Thoracic aorta (tissue), 2 donors: ENCODE measurements around the gene MBLAC1. TPM values are rescaled to one million over a fixed set of nuclear protein-coding genes. Genes with fewer than 3 reads are reported as not detected.

ENCODE experiments used
- ATAC-seq: fragments of 150-250 bp; one replicate; pipeline ENCODE4 v1.8.0; 2017; ENCODE audit warnings: low read depth; ENCODE audit not compliant: insufficient number of reproducible peaks, low FRiP score
- DNase-seq: peaks from one replicate; pipeline ENCODE4 v3.0.0-alpha.2; 2020; ENCODE audit warnings: low spot score
- H3K27ac ChIP-seq, 2 donors: fragments of 200-600 bp; sonication (generic); 1 replicate in 1 of 2; 2 replicates in 1 of 2; pipeline ENCODE4 v1.5.1; 2016; ENCODE audit warnings: mild to moderate bottlenecking in 2 of 2, moderate library complexity in 2 of 2
- H3K27me3 ChIP-seq: fragments of 200-600 bp; sonication (generic); replicated peaks from 2 replicates; pipeline ENCODE4 v1.6.0; 2016; ENCODE audit warnings: mild to moderate bottlenecking; ENCODE audit not compliant: insufficient read depth
- H3K36me3 ChIP-seq: fragments of 200-600 bp; sonication (generic); one replicate; pipeline ENCODE4 v1.5.1; 2016
- H3K4me1 ChIP-seq, 2 donors: fragments of 200-600 bp; sonication (generic); 1 replicate in 1 of 2; 2 replicates in 1 of 2; pipeline versions ENCODE4 v1.5.1 to v1.6.0; 2016; ENCODE audit warnings: low read depth in 2 of 2, mild to moderate bottlenecking in 1 of 2; ENCODE audit not compliant: control insufficient read depth in 1 of 2
- H3K4me3 ChIP-seq: fragments of 200-600 bp; sonication (generic); 2 replicates; pipeline ENCODE4 v1.5.1; 2016; ENCODE audit warnings: mild to moderate bottlenecking
- H3K9me3 ChIP-seq: fragments of 200-600 bp; sonication (generic); 2 replicates; pipeline ENCODE4 v1.5.1; 2016
- CTCF ChIP-seq: fragments of 200-600 bp; sonication (generic); IDR thresholded peaks from one replicate; pipeline ENCODE4 v1.5.1; 2019; ENCODE audit warnings: antibody characterized with exemption
- total RNA-seq, 2 donors: library from RNA; depleted of rRNA; stranded (reverse); fragments of >200 nt; gene quantifications; one replicate each; pipeline versions ENCODE4 v1.1.0 to v1.2.3, GENCODE V29; 2016

MBLAC1 gene
- total RNA-seq, 2 donors from 2014 or later = 1.1 TPM; not detected in 1

GRCh38 chr7:100176096-100177044, 49.6 kb downstream of the MBLAC1 start:
- DNase-seq (no peak), ATAC-seq (no peak)
- Histone ChIP-seq H3K36me3 (no peaks in the 10 kb centered on the region), H3K4me3 (peak overlapping the region; percentile 84), H3K4me1 (peaks cover 11 to 20% of the 10 kb centered on the region in 2 donors), H3K27ac (no peak overlapping the region), H3K9me3 (no peaks in the 10 kb centered on the region), H3K27me3 (no peaks in the 10 kb centered on the region)
- no peak for TF ChIP-seq CTCF

- DNase-seq (peak; percentile 78), ATAC-seq (peak; percentile 86)
- no peak within 1 kb of the TSS for H3K27ac ChIP-seq
- no peaks in the 10 kb centered on the region for H3K36me3 ChIP-seq
- H3K27me3 ChIP-seq = no peaks in the 10 kb centered on the region
- no peaks in the 10 kb centered on the region for H3K9me3 ChIP-seq
- peaks cover 6 to 14% of the 10 kb centered on the region in 2 donors for H3K4me1 ChIP-seq
- peak within 1 kb of the TSS; percentile 84 for H3K4me3 ChIP-seq
- no peak for TF ChIP-seq CTCF
These were observed 50.6 kb downstream of the MBLAC1 start, which contains the start of the genes GPC2 and STAG3 for GRCh38 chr7:100177045-100178001. GPC2 (minus strand) TSS chr7:100177381; CDS start chr7:100177199, 182 bp downstream. STAG3 (plus strand) TSS chr7:100177918; CDS start chr7:100180557, 2,639 bp downstream.

Other genes with a start within 250 kb of the MBLAC1 start
- gene OR2AE1, start 249.9 kb upstream of the MBLAC1 start, total RNA-seq = 1 to 10 TPM in 1 of 2 donors, under 1 TPM in 1; 0.41 to 2.9 TPM
- gene TRIM4, start 207.4 kb upstream of the MBLAC1 start, total RNA-seq = 10 to 100 TPM; 35.2 to 42.5 TPM
- 1 to 10 TPM in 1 of 2 donors, not detected in 1; 2.6 TPM for gene GJC3, start 197.3 kb upstream of the MBLAC1 start, total RNA-seq
- gene AZGP1, start 150.9 kb upstream of the MBLAC1 start, total RNA-seq = 1 to 10 TPM in 1 of 2 donors, not detected in 1; 2.3 TPM
- 10 to 100 TPM; 25.6 to 42.5 TPM for gene ZKSCAN1, start 111.4 kb upstream of the MBLAC1 start, total RNA-seq
- gene ZSCAN21, start 77.2 kb upstream of the MBLAC1 start, total RNA-seq = 10 to 100 TPM in 1 of 2 donors, 1 to 10 TPM in 1; 9.3 to 16.6 TPM
- gene ZNF3, start 45.2 kb upstream of the MBLAC1 start, total RNA-seq = 10 to 100 TPM; 15.2 to 29.6 TPM
- 10 to 100 TPM; 40.4 to 76.2 TPM for gene COPS6, start 38.0 kb upstream of the MBLAC1 start, total RNA-seq
- 10 to 100 TPM; 17.6 to 23.6 TPM for gene MCM7, start 25.6 kb upstream of the MBLAC1 start, total RNA-seq
- gene AP4M1, start 25.3 kb upstream of the MBLAC1 start, total RNA-seq = 10 to 100 TPM; 22.3 to 23.8 TPM
- gene TAF6, start 7.6 kb upstream of the MBLAC1 start, total RNA-seq = 10 to 100 TPM; 48.0 to 72.8 TPM
- 10 to 100 TPM; 12.6 to 13.7 TPM for gene CNPY4, start 7.3 kb upstream of the MBLAC1 start, total RNA-seq
- 100 to 1,000 TPM; 125 to 205 TPM for gene LAMTOR4, start 22.0 kb downstream of the MBLAC1 start, total RNA-seq
- gene TRAPPC14, start 31.8 kb downstream of the MBLAC1 start, total RNA-seq = 10 to 100 TPM; 14.0 to 18.0 TPM
- gene GAL3ST4, start 41.6 kb downstream of the MBLAC1 start, total RNA-seq = 10 to 100 TPM in 1 of 2 donors, 1 to 10 TPM in 1; 8.3 to 18.7 TPM
- 1 to 10 TPM; 1.8 to 5.0 TPM for gene GPC2, start 50.4 kb downstream of the MBLAC1 start, total RNA-seq
- gene STAG3, start 51.0 kb downstream of the MBLAC1 start, total RNA-seq = under 1 TPM; 0.56 to 0.95 TPM
- gene PVRIG, start 93.0 kb downstream of the MBLAC1 start, total RNA-seq = under 1 TPM in 1 of 2 donors, not detected in 1; 0.78 TPM
- not detected for gene SPDYE3, start 180.7 kb downstream of the MBLAC1 start, total RNA-seq
- 100 to 1,000 TPM in 1 of 2 donors, 10 to 100 TPM in 1; 88.4 to 100 TPM for gene PILRB, start 231.2 kb downstream of the MBLAC1 start, total RNA-seq
- 1 to 10 TPM; 5.0 to 8.5 TPM for gene PILRA, start 246.5 kb downstream of the MBLAC1 start, total RNA-seq